ENCODE results near the gene TBC1D2.

The TBC1D2 gene

GRCh38 chr9:98189412-98189811, 66.0 kb downstream of the TBC1D2 start:
- H3K4me2 ChIP-seq: no peak overlapping the region

DNA sequence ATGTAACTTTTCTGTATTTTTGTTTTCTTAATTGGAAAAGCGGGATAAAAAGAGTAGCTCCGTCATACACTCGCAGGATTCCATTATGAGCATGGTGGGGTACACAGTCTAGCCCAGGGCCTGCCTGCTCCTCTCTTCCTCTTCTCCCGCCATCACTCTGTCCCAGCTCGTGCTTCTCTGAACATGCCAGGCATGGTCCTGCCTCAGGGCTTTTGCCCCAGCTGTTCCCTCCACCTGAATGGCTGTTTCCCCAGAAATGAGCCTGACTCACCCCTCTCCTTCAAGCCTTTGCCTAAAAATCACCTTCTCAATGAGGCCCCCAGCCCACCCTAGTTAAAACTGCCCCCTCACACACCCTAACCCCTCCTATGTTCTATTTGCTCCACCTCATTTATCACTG, 67.5 kb downstream of the TBC1D2 start:
- H3K27me3 ChIP-seq: peaks cover 9 to 21% (median 15%) of the 10 kb centered on the region in 11 experiments; a peak in 20 of 22 replicates
- no peaks in the 10 kb centered on the region for H3K36me3 ChIP-seq
- no peak overlapping the region for H3K4me2 ChIP-seq
- no peak overlapping the region for H3K4me3 ChIP-seq
- no peak for TF ChIP-seq Cebpa-rat (IDR thresholded peaks at IDR 0.05)
- H3K9me3 ChIP-seq (replicated peaks in 1 of 11): no peaks in the 10 kb centered on the region
- H4K20me1 ChIP-seq: peaks cover 0 to 7% (median 0%) of the 10 kb centered on the region in 11 experiments; a peak in 1 of 22 replicates
- no peak overlapping the region for H3K27ac ChIP-seq
- H3K4me1 ChIP-seq: peaks cover 15 to 26% (median 21%) of the 10 kb centered on the region in 10 experiments
- H3K9ac ChIP-seq: no peak overlapping the region

More at GRCh38 chr9:98189412-98189811, 66.0 kb downstream of the TBC1D2 start:
- H3K4me1 ChIP-seq: peaks cover 17 to 37% (median 27%) of the 10 kb centered on the region in 10 experiments
- H3K36me3 ChIP-seq: no peaks in the 10 kb centered on the region
- H3K9ac ChIP-seq: no peak overlapping the region
- peaks cover 9 to 21% (median 15%) of the 10 kb centered on the region in 11 experiments; a peak in 20 of 22 replicates for H3K27me3 ChIP-seq
- H3K4me3 ChIP-seq: no peak overlapping the region
- no peaks in the 10 kb centered on the region for H3K9me3 ChIP-seq (replicated peaks in 1 of 11)
- no peak for TF ChIP-seq Cebpa-rat (IDR thresholded peaks at IDR 0.05)
- H4K20me1 ChIP-seq: peaks cover 0 to 7% (median 0%) of the 10 kb centered on the region in 11 experiments; a peak in 1 of 22 replicates
- H3K27ac ChIP-seq: no peak overlapping the region

GRCh38 chr9:98186236-98186635, 69.2 kb downstream of the TBC1D2 start:
- peaks cover 8 to 16% (median 12%) of the 10 kb centered on the region in 10 experiments for H3K4me1 ChIP-seq
- no peak overlapping the region for H3K9ac ChIP-seq
- H3K27ac ChIP-seq: no peak overlapping the region
- peaks cover 0 to 6% (median 3%) of the 10 kb centered on the region in 11 experiments; a peak in 7 of 22 replicates for H3K27me3 ChIP-seq
- H3K4me3 ChIP-seq: no peak overlapping the region
- peaks cover 0 to 6% (median 0%) of the 10 kb centered on the region in 11 experiments; a peak in 1 of 22 replicates for H4K20me1 ChIP-seq
- H3K4me2 ChIP-seq: peak overlapping the region in 5 of 11 experiments; percentile 53 to 71 (median 66); a peak in 6 of 22 replicates
- TF ChIP-seq Cebpa-rat (IDR thresholded peaks at IDR 0.05): no peak
- no peaks in the 10 kb centered on the region for H3K36me3 ChIP-seq
- no peaks in the 10 kb centered on the region for H3K9me3 ChIP-seq (replicated peaks in 1 of 11)

- peak overlapping the region; percentile 8 to 79 (median 55) for H3K4me2 ChIP-seq
- H3K9ac ChIP-seq: no peak overlapping the region
- no peaks in the 10 kb centered on the region for H3K36me3 ChIP-seq
- H3K27me3 ChIP-seq: peaks cover 0 to under 1% (median 0%) of the 10 kb centered on the region in 11 experiments; a peak in 2 of 22 replicates
- TF ChIP-seq Cebpa-rat (IDR thresholded peaks at IDR 0.05): no peak
- peaks cover 8 to 15% (median 12%) of the 10 kb centered on the region in 10 experiments for H3K4me1 ChIP-seq
- H4K20me1 ChIP-seq: peaks cover 0 to 1% (median 0%) of the 10 kb centered on the region in 11 experiments; a peak in 1 of 22 replicates
- H3K9me3 ChIP-seq (replicated peaks in 1 of 11): no peaks in the 10 kb centered on the region
- H3K4me3 ChIP-seq: no peak overlapping the region
- peak overlapping the region in 1 of 11 experiments; percentile 23; a peak in 2 of 22 replicates for H3K27ac ChIP-seq
Observed at GRCh38 chr9:98185611-98186171, 69.8 kb downstream of the TBC1D2 start.

GRCh38 chr9:98185021-98185567, 70.4 kb downstream of the TBC1D2 start:
- no peak for TF ChIP-seq Cebpa-rat (IDR thresholded peaks at IDR 0.05)
- H3K9me3 ChIP-seq (replicated peaks in 1 of 11): no peaks in the 10 kb centered on the region
- H4K20me1 ChIP-seq: no peaks in the 10 kb centered on the region
- H3K4me3 ChIP-seq: no peak overlapping the region
- peak overlapping the region; percentile 8 to 79 (median 55); a peak in 21 of 22 replicates for H3K4me2 ChIP-seq
- no peak overlapping the region for H3K9ac ChIP-seq
- no peaks in the 10 kb centered on the region for H3K27me3 ChIP-seq
- peaks cover 9 to 21% (median 13%) of the 10 kb centered on the region in 10 experiments for H3K4me1 ChIP-seq
- no peaks in the 10 kb centered on the region for H3K36me3 ChIP-seq
- H3K27ac ChIP-seq: peak overlapping the region in 1 of 11 experiments; percentile 18; a peak in 2 of 22 replicates

DNA sequence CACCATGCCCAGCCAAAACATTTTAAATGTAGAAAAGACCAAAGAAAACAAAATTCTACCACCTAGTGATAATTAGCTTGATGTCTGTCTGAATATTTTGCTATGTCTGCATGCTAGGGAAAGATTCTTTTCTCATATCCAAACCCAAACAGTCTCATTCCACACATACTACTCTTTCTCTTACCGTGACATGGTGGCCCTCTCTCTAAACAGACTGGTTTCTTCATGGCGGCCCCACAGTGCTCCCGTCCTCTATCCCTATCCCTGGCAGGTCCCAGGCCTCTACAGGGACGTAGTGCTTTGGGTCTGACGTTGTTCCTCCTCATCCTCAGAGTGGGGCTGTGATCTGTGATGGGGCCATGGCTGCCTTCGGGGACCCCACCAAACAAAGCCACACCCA, 71.1 kb downstream of the TBC1D2 start:
- Histone ChIP-seq H3K36me3 (no peaks in the 10 kb centered on the region), H3K4me2 (no peak overlapping the region), H3K27me3 (no peaks in the 10 kb centered on the region), H3K4me3 (no peak overlapping the region), H3K27ac (no peak overlapping the region), H3K9me3 (replicated peaks in 1 of 11) (no peaks in the 10 kb centered on the region), H3K4me1 (peaks cover 13 to 29% (median 21%) of the 10 kb centered on the region in 10 experiments), H3K9ac (no peak overlapping the region), H4K20me1 (no peaks in the 10 kb centered on the region)
- TF ChIP-seq Cebpa-rat (IDR thresholded peaks at IDR 0.05): no peak

DNA sequence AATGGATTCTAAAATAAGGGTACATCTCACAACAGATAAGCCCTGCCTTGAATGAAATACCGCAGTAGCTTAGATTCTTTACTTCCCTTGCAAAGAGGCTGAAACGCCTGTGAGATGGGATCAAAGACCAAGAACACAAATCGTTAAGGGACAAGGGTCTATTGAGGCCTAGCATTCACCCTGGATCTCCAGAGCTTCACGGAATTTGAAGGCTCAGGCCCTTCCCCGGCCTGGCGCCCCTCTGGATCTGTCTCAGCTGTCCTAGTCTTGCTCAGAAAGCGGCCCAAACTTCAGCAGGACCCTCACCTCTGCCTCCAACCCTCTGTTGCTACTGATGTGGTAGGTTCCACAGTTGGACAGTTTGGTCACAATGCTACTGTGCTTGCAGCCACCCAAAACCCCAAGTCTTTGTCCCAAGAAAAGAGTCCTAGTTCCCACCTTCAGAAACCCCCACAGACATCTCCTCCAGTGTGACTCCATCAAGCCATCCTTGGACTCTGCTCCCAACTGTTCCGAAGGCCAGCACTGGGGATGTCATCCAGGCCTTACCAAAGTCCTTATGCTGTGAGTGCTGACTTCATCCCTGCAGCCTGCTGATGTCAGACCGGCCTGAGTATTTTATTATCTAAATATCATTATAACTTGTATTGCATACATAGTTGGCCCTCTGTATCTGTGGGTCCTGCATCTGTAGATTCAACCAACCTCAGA, 72.4 kb downstream of the TBC1D2 start:
- Histone ChIP-seq H3K36me3 (no peaks in the 10 kb centered on the region), H3K4me1 (peaks cover 19 to 33% (median 28%) of the 10 kb centered on the region in 10 experiments), H3K4me3 (no peak overlapping the region), H4K20me1 (no peaks in the 10 kb centered on the region), H3K9me3 (replicated peaks in 1 of 11) (no peaks in the 10 kb centered on the region), H3K27me3 (no peaks in the 10 kb centered on the region), H3K27ac (no peak overlapping the region), H3K4me2 (no peak overlapping the region), H3K9ac (no peak overlapping the region)
- no peak for TF ChIP-seq Cebpa-rat (IDR thresholded peaks at IDR 0.05)

GRCh38 chr9:98182069-98182820, 73.2 kb downstream of the TBC1D2 start:
- Histone ChIP-seq H3K4me3 (no peak overlapping the region), H3K4me2 (no peak overlapping the region), H4K20me1 (no peaks in the 10 kb centered on the region), H3K9ac (no peak overlapping the region), H3K4me1 (peaks cover 19 to 33% (median 28%) of the 10 kb centered on the region in 10 experiments), H3K9me3 (replicated peaks in 1 of 11) (no peaks in the 10 kb centered on the region), H3K27ac (no peak overlapping the region), H3K36me3 (no peaks in the 10 kb centered on the region), H3K27me3 (no peaks in the 10 kb centered on the region)
- TF ChIP-seq Cebpa-rat (IDR thresholded peaks at IDR 0.05): no peak

DNA sequence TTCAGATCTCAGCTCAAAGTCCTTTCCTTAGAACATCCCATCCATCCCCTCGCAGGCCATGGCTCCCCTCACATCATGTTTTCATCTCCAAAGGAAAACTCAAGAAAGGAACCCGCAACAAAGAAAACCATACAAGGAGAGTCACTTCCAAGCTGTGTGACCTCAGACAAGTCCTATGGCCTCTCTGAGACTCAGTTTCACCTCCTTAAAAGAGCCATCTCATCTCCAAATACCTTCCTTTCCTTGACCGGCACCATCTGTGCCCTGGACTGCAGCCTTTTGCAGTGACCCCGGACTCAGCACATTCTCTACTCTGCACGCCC, 73.7 kb downstream of the TBC1D2 start:
- no peaks in the 10 kb centered on the region for H3K9me3 ChIP-seq (replicated peaks in 1 of 11)
- no peaks in the 10 kb centered on the region for H3K27me3 ChIP-seq
- H3K27ac ChIP-seq: no peak overlapping the region
- no peak overlapping the region for H3K9ac ChIP-seq
- H3K36me3 ChIP-seq: no peaks in the 10 kb centered on the region
- no peak overlapping the region for H3K4me3 ChIP-seq
- H3K4me2 ChIP-seq: no peak overlapping the region
- TF ChIP-seq Cebpa-rat (IDR thresholded peaks at IDR 0.05): no peak
- no peaks in the 10 kb centered on the region for H4K20me1 ChIP-seq
- peaks cover 22 to 38% (median 30%) of the 10 kb centered on the region in 10 experiments for H3K4me1 ChIP-seq
